HG03575 (cell line): ENCODE data around the gene ATMIN.
A peak's percentile ranks its signal among the peaks of the same experiment; 100 is the strongest.

ENCODE experiments used
- ATAC-seq: cut with Tn5 transposase; IDR thresholded peaks from one replicate; pipeline ENCODE4 v1.9.1; 2021; ENCODE audit not compliant: unreplicated experiment, insufficient number of reproducible peaks, low FRiP score; ENCODE audit errors: extremely low read depth

The ATMIN gene

GRCh38 chr16:81004646-81005353 lies 30.8 kb upstream of the ATMIN start:
- no peak for ATAC-seq

- ATAC-seq = no peak
Observed at GRCh38 chr16:81005610-81006161, 30.0 kb upstream of the ATMIN start.

GRCh38 chr16:81006211-81006812 lies 29.3 kb upstream of the ATMIN start:
- ATAC-seq = no peak

- peak; percentile 68 for ATAC-seq
Observed at GRCh38 chr16:81006813-81007695, 28.6 kb upstream of the ATMIN start, which contains the start of the genes CENPN and CMC2. Gene CENPN, plus strand, starts transcription at chr16:81007214. Its CDS starts 4,726 bp downstream, at chr16:81011940. Gene CMC2, minus strand, starts transcription at chr16:81006885. Its CDS starts 9,491 bp downstream, at chr16:80997394.

GRCh38 chr16:81008505-81008789 lies 27.2 kb upstream of the ATMIN start:
- ATAC-seq = no peak

- no peak for ATAC-seq
Observed at GRCh38 chr16:81012974-81013373, 22.7 kb upstream of the ATMIN start.

GRCh38 chr16:81014672-81015071 lies 21.0 kb upstream of the ATMIN start:
- ATAC-seq = no peak

GRCh38 chr16:81018496-81018895 lies 17.1 kb upstream of the ATMIN start:
- ATAC-seq = no peak

- ATAC-seq = no peak
Observed at GRCh38 chr16:81026429-81026828, 9.2 kb upstream of the ATMIN start.

- no peak for ATAC-seq
Observed at GRCh38 chr16:81029930-81030604, 5.6 kb upstream of the ATMIN start.

GRCh38 chr16:81035975-81036750 lies 521 bp downstream of the ATMIN start:
- ATAC-seq = no peak

GRCh38 chr16:81036751-81037350 lies 1.2 kb downstream of the ATMIN start:
- ATAC-seq = no peak

GRCh38 chr16:81040131-81040530 lies 4.5 kb downstream of the ATMIN start:
- no peak for ATAC-seq

GRCh38 chr16:81040842-81041241 lies 5.2 kb downstream of the ATMIN start:
- no peak for ATAC-seq

GRCh38 chr16:81041696-81042095 lies 6.1 kb downstream of the ATMIN start:
- no peak for ATAC-seq

- ATAC-seq = no peak
Observed at GRCh38 chr16:81042821-81043220, 7.2 kb downstream of the ATMIN start.

GRCh38 chr16:81053761-81054160 lies 18.1 kb downstream of the ATMIN start:
- no peak for ATAC-seq
